Testis (tissue), 2 donors: ENCODE results near the gene HTT.

Source experiments
- CTCF ChIP-seq, 3 experiments: fragments of 450-650 bp in 2 of 3; fragments of 200-600 bp in 1 of 3; sonication (generic) in 1 of 3; IDR thresholded peaks; one replicate each; pipeline ENCODE4 v1.5.1; 2016 to 2019; ENCODE audit warnings: antibody characterized with exemption in 3 of 3, mild to moderate bottlenecking in 2 of 3, moderate library complexity in 1 of 3
- POLR2A ChIP-seq: fragments of 450-650 bp; IDR thresholded peaks from one replicate; pipeline ENCODE4 v1.6.1; 2017; ENCODE audit warnings: antibody characterized with exemption, mild to moderate bottlenecking, moderate library complexity

- TF ChIP-seq CTCF (IDR thresholded peaks at IDR 0.05), result no peak
- TF ChIP-seq POLR2A, result no peak
Observed at GRCh38 chr4:3188118-3188517, 113.6 kb downstream of the HTT start.
